HCT116 (cell line): ENCODE measurements around the gene FPR2. TPM values are rescaled to one million over a fixed set of nuclear protein-coding genes. Genes with fewer than 3 reads are reported as not detected.

Source experiments
- ATAC-seq: fragments of 200-7000 bp; cut with Tn5 transposase; 2 replicates; pipeline ENCODE4 v1.9.1; 2020; ENCODE audit warnings: mild to moderate bottlenecking, moderate library complexity
- BruUV-seq: library from RNA; stranded (reverse); fragments of 400-500 nt; replicated peaks from 2 replicates; lab custom pipeline; 2021; lab: Mats Ljungman, UMichigan
- CTCF ChIA-PET: fragments of 300-600 bp; sonication (Branson Sonifier 250); formaldehyde crosslinking; loops from one replicate; lab custom pipeline; 2021; ENCODE audit warnings: antibody characterized with exemption; lab: Charles Lee
- POLR2A ChIA-PET: fragments of 300-600, 350-600 bp; sonication (Branson Sonifier 250); formaldehyde crosslinking; loops from one replicate; lab custom pipeline; 2021; ENCODE audit warnings: antibody characterized with exemption; lab: Charles Lee
- RAD21 ChIA-PET, 2 experiments: fragments of 300-600 bp; sonication (Branson Sonifier 250); formaldehyde crosslinking; loops; one replicate each; lab custom pipeline; 2023; ENCODE audit warnings: low total read pairs in 2 of 2; ENCODE audit not compliant: uncharacterized antibody in 2 of 2, unreplicated experiment in 2 of 2, low non-redundant PET in 1 of 2; lab: Charles Lee
- DNase-seq: peaks from one replicate; pipeline ENCODE4 v3.0.0-alpha.2; 2010; ENCODE audit warnings: low read depth, low spot score
- H2AFZ ChIP-seq: fragments of 200-600 bp; shearing (Covaris generic), sonication (generic); 2 replicates; pipeline ENCODE4 v1.6.1; 2017; ENCODE audit warnings: low read depth, mixed run types, mixed read lengths, antibody characterized with exemption, low read length; ENCODE audit not compliant: poor library complexity, severe bottlenecking
- H3K27ac ChIP-seq: 2 replicates; pipeline ENCODE4 v1.5.1; 2012; ENCODE audit warnings: low read depth, low read length
- H3K27me3 ChIP-seq: fragments of 200-600 bp; sonication (generic); 2 replicates; pipeline ENCODE4 v1.6.1; 2016; ENCODE audit warnings: mixed run types, low read length, mixed read lengths; ENCODE audit not compliant: insufficient read depth
- H3K36me3 ChIP-seq, 2 experiments: fragments of 200-500 bp in 1 of 2; fragments of 200-600 bp in 1 of 2; sonication (Bioruptor generic) in 1 of 2; sonication (generic) in 1 of 2; 2 replicates each; pipeline versions ENCODE4 v1.5.1 to v1.6.1; 2014 to 2016; ENCODE audit warnings: low read length in 2 of 2, inconsistent platforms in 1 of 2, mixed read lengths in 1 of 2, mixed run types in 1 of 2; ENCODE audit not compliant: insufficient read depth in 2 of 2, control insufficient read depth in 1 of 2
- H3K4me1 ChIP-seq, 2 experiments: fragments of 200-600 bp in 1 of 2; sonication (generic) in 1 of 2; 2 replicates each; pipeline versions ENCODE4 v1.5.1 to v1.6.1; 2012 to 2017; ENCODE audit warnings: low read length in 2 of 2, inconsistent platforms in 1 of 2, mild to moderate bottlenecking in 1 of 2, mixed read lengths in 1 of 2, mixed run types in 1 of 2, moderate library complexity in 1 of 2; ENCODE audit not compliant: insufficient read depth in 2 of 2, control insufficient read depth in 1 of 2
- H3K4me2 ChIP-seq: fragments of 200-600 bp; sonication (generic); 2 replicates; pipeline ENCODE4 v1.6.1; 2017; ENCODE audit warnings: mixed run types, low read length, mixed read lengths
- H3K4me3 ChIP-seq, 2 experiments: fragments of 200-600 bp in 1 of 2; sonication (generic) in 1 of 2; replicated peaks in 1 of 2; 2 replicates each; pipeline ENCODE4 v1.5.1; 2011 to 2016; ENCODE audit warnings: low read length in 2 of 2, control low read depth in 1 of 2, low read depth in 1 of 2, mild to moderate bottlenecking in 1 of 2, mixed read lengths in 1 of 2, mixed run types in 1 of 2
- H3K79me2 ChIP-seq: fragments of 200-600 bp; sonication (generic); 2 replicates; pipeline ENCODE4 v1.6.1; 2017; ENCODE audit warnings: mild to moderate bottlenecking, mixed run types, low read length, moderate library complexity, mixed read lengths; ENCODE audit not compliant: insufficient read depth
- H3K9ac ChIP-seq: fragments of 200-600 bp; sonication (generic); 2 replicates; pipeline ENCODE4 v1.6.1; 2016; ENCODE audit warnings: low read length, mixed read lengths
- H3K9me2 ChIP-seq: fragments of 200-600 bp; sonication (generic), shearing (Covaris generic); 2 replicates; pipeline ENCODE4 v1.6.1; 2017; ENCODE audit warnings: mixed run types, mild to moderate bottlenecking, moderate library complexity; ENCODE audit not compliant: insufficient read depth
- H3K9me3 ChIP-seq, 2 experiments: fragments of 200-500 bp in 1 of 2; fragments of 200-600 bp in 1 of 2; sonication (Bioruptor generic) in 1 of 2; sonication (generic) in 1 of 2; 2 replicates each; pipeline ENCODE4 v1.6.1; 2014 to 2017; ENCODE audit warnings: low read length in 2 of 2, mixed read lengths in 2 of 2, inconsistent platforms in 1 of 2, low read depth in 1 of 2, mild to moderate bottlenecking in 1 of 2, mixed run types in 1 of 2, moderate library complexity in 1 of 2; ENCODE audit not compliant: control insufficient read depth in 1 of 2, insufficient read depth in 1 of 2
- H4K20me1 ChIP-seq: fragments of 200-600 bp; sonication (generic), shearing (Covaris generic); 2 replicates; pipeline ENCODE4 v1.6.1; 2017; ENCODE audit warnings: mixed run types, mild to moderate bottlenecking, moderate library complexity; ENCODE audit not compliant: insufficient read depth
- ATF3 ChIP-seq: IDR thresholded peaks from 2 replicates; pipeline ENCODE4 v1.6.1; 2012
- CBX3 ChIP-seq: IDR thresholded peaks from 2 replicates; pipeline ENCODE4 v1.6.1; 2012; ENCODE audit warnings: low read depth
- EGR1 ChIP-seq: IDR thresholded peaks from 2 replicates; pipeline ENCODE4 v1.6.1; 2012; ENCODE audit warnings: low read depth
- EZH2phosphoT487 ChIP-seq: fragments of 200-600 bp; IDR thresholded peaks from 2 replicates; pipeline ENCODE4 v1.6.1; 2018; ENCODE audit warnings: antibody characterized with exemption, borderline replicate concordance
- MAX ChIP-seq: IDR thresholded peaks from 2 replicates; pipeline ENCODE4 v1.6.1; 2012
- RAD21 ChIP-seq: IDR thresholded peaks from 2 replicates; pipeline ENCODE4 v1.6.1; 2012; ENCODE audit warnings: low read depth, mild to moderate bottlenecking
- SP1 ChIP-seq: IDR thresholded peaks from 2 replicates; pipeline ENCODE4 v1.6.1; 2012; ENCODE audit warnings: low read depth
- SRF ChIP-seq: IDR thresholded peaks from 2 replicates; pipeline ENCODE4 v1.6.1; 2012; ENCODE audit warnings: low read depth
- TCF7L2 ChIP-seq: IDR thresholded peaks from 2 replicates; pipeline ENCODE4 v1.7.0; 2011; ENCODE audit warnings: borderline replicate concordance, inconsistent platforms; ENCODE audit not compliant: insufficient read depth, insufficient read length; ENCODE audit errors: extremely low read depth
- ZBTB33 ChIP-seq: IDR thresholded peaks from 2 replicates; pipeline ENCODE4 v1.6.1; 2011; ENCODE audit warnings: mild to moderate bottlenecking, low read length, moderate library complexity; ENCODE audit not compliant: insufficient replicate concordance; ENCODE audit errors: extremely low read depth
- intact Hi-C: fragments of 100-400 bp; cut with micrococcal nuclease; formaldehyde crosslinking; loops from 2 replicates; pipeline ENCODE4 v1.10.0; 2022
- total RNA-seq: library from RNA; stranded (reverse); gene quantifications from one replicate; pipeline ENCODE4 v1.2.1, GENCODE V29; 2021; ENCODE audit not compliant: unreplicated experiment

The FPR2 gene
- total RNA-seq, 1 experiment from 2014 or later: not detected

- ChIA-PET POLR2A (no interaction called here), RAD21 (no interaction called here), CTCF (no interaction called here)
- TF ChIP-seq SRF (no peak), SP1 (no peak), ATF3 (no peak), EZH2phosphoT487 (no peak), RAD21 (no peak), TCF7L2 (no peak), EGR1 (no peak), ZBTB33 (no peak), MAX (no peak), CBX3 (no peak)
- no peaks in the 10 kb centered on the region for H4K20me1 ChIP-seq
- no peaks in the 10 kb centered on the region for H3K36me3 ChIP-seq
- no peaks in the 10 kb centered on the region for H3K79me2 ChIP-seq
- intact Hi-C loops: no loop called here
- H3K9ac ChIP-seq: no peak overlapping the region
- H3K4me3 ChIP-seq: no peak overlapping the region
- H3K4me1 ChIP-seq: no peaks in the 10 kb centered on the region
- H3K9me3 ChIP-seq: no peaks in the 10 kb centered on the region
- no peak overlapping the region for H3K27ac ChIP-seq
- no TSS peak for BruUV-seq
- H3K27me3 ChIP-seq: no peaks in the 10 kb centered on the region
- no peaks in the 10 kb centered on the region for H3K9me2 ChIP-seq
- DNase-seq: no peak
- no peak for ATAC-seq
- no peak overlapping the region for H3K4me2 ChIP-seq
- no peak overlapping the region for H2AFZ ChIP-seq
Measured at GRCh38 chr19:51735759-51736449, 25.1 kb upstream of the FPR2 start.
